IMR-90 (cell line): ENCODE results near the gene SYTL2. TPM values are rescaled to one million over a fixed set of nuclear protein-coding genes. Genes with fewer than 3 reads are reported as not detected.

Experiments used
- ATAC-seq: fragments of 200-7000 bp; cut with Tn5 transposase; 2 replicates; pipeline ENCODE4 v1.9.1; 2020; ENCODE audit warnings: low read depth, mild to moderate bottlenecking, moderate library complexity
- BruUV-seq: library from RNA; stranded (reverse); fragments of 400-500 nt; replicated peaks from 2 replicates; lab custom pipeline; 2021; lab: Mats Ljungman, UMichigan
- CTCF ChIA-PET: fragments of 300-600 bp; formaldehyde crosslinking; extraction: SDS; loops from one replicate; lab custom pipeline; 2021; ENCODE audit warnings: antibody characterized with exemption; lab: Yijun Ruan, JAX
- POLR2A ChIA-PET: fragments of 300-600 bp; sonication (Branson Sonifier 250); formaldehyde crosslinking; loops from one replicate; lab custom pipeline; 2022; ENCODE audit warnings: antibody characterized with exemption; ENCODE audit not compliant: unreplicated experiment; lab: Charles Lee
- DNase-seq: peaks from one replicate; pipeline ENCODE4 v3.0.0; 2013
- H2AFZ ChIP-seq: replicated peaks from 2 replicates; pipeline ENCODE3; 2013; ENCODE audit warnings: low read length, mild to moderate bottlenecking; ENCODE audit not compliant: poor library complexity
- H2AK5ac ChIP-seq: 2 replicates; pipeline ENCODE4 v1.6.1; 2013; ENCODE audit warnings: low read depth, low read length, inconsistent platforms
- H2AK9ac ChIP-seq: replicated peaks from 2 replicates; pipeline ENCODE3; 2013; ENCODE audit warnings: mild to moderate bottlenecking, low read depth, low read length, moderate library complexity; ENCODE audit not compliant: poor library complexity
- H2BK120ac ChIP-seq: 2 replicates; pipeline ENCODE4 v1.6.1; 2013; ENCODE audit warnings: low read depth, low read length, inconsistent platforms
- H2BK15ac ChIP-seq: 3 replicates; pipeline ENCODE4 v1.6.1; 2013; ENCODE audit warnings: low read depth, low read length, inconsistent platforms
- H2BK20ac ChIP-seq: 2 replicates; pipeline ENCODE4 v1.6.1; 2013; ENCODE audit warnings: low read depth, mild to moderate bottlenecking, inconsistent platforms, low read length, moderate library complexity
- H2BK5ac ChIP-seq: 2 replicates; pipeline ENCODE4 v1.6.1; 2013; ENCODE audit warnings: mild to moderate bottlenecking, low read depth, low read length, inconsistent platforms; ENCODE audit not compliant: poor library complexity, severe bottlenecking
- H3K14ac ChIP-seq: replicated peaks from 2 replicates; pipeline ENCODE4 v1.6.1; 2013; ENCODE audit warnings: low read depth, low read length, inconsistent platforms
- H3K18ac ChIP-seq: 2 replicates; pipeline ENCODE4 v1.6.1; 2013; ENCODE audit warnings: low read depth, low read length, control low read depth
- H3K23ac ChIP-seq: 2 replicates; pipeline ENCODE4 v1.6.1; 2013; ENCODE audit warnings: low read depth, low read length, inconsistent platforms
- H3K27ac ChIP-seq: 2 replicates; pipeline ENCODE4 v1.5.1; 2013; ENCODE audit warnings: mild to moderate bottlenecking, control low read depth, low read length; ENCODE audit not compliant: insufficient read depth
- H3K27me3 ChIP-seq: 2 replicates; pipeline ENCODE4 v1.6.1; 2013; ENCODE audit warnings: low read length; ENCODE audit not compliant: control insufficient read depth, insufficient read depth
- H3K36me3 ChIP-seq: 2 replicates; pipeline ENCODE4 v1.6.1; 2013; ENCODE audit warnings: low read length, mixed read lengths; ENCODE audit not compliant: control insufficient read depth, insufficient read depth
- H3K4ac ChIP-seq: 2 replicates; pipeline ENCODE4 v1.6.1; 2013; ENCODE audit warnings: low read depth, low read length, inconsistent platforms
- H3K4me1 ChIP-seq: 2 replicates; pipeline ENCODE4 v1.6.1; 2013; ENCODE audit warnings: low read length, mixed read lengths; ENCODE audit not compliant: control insufficient read depth, insufficient read depth
- H3K4me2 ChIP-seq: 2 replicates; pipeline ENCODE4 v1.6.1; 2013; ENCODE audit warnings: low read depth, mild to moderate bottlenecking, control low read depth, low read length, moderate library complexity
- H3K4me3 ChIP-seq: 2 replicates; pipeline ENCODE4 v1.5.1; 2013; ENCODE audit warnings: low read depth, mild to moderate bottlenecking, control low read depth, low read length, moderate library complexity; ENCODE audit not compliant: insufficient read depth
- H3K56ac ChIP-seq: 2 replicates; pipeline ENCODE4 v1.6.1; 2013; ENCODE audit warnings: low read length, inconsistent platforms; ENCODE audit not compliant: insufficient read depth; ENCODE audit errors: extremely low read depth
- H3K79me1 ChIP-seq, 2 experiments: 2 replicates each; pipeline ENCODE4 v1.6.1; 2013; ENCODE audit warnings: low read length in 2 of 2, inconsistent platforms in 1 of 2, low read depth in 1 of 2
- H3K9ac ChIP-seq: 2 replicates; pipeline ENCODE4 v1.6.1; 2013; ENCODE audit warnings: low read depth, low read length, control low read depth
- H3K9me1 ChIP-seq: 2 replicates; pipeline ENCODE4 v1.6.1; 2013; ENCODE audit warnings: low read length, inconsistent platforms; ENCODE audit not compliant: insufficient read depth
- H3K9me3 ChIP-seq: 2 replicates; pipeline ENCODE4 v1.6.1; 2013; ENCODE audit warnings: low read length; ENCODE audit not compliant: control insufficient read depth, insufficient read depth
- H4K20me1 ChIP-seq: 2 replicates; pipeline ENCODE4 v1.6.1; 2013; ENCODE audit warnings: low read length, inconsistent platforms; ENCODE audit not compliant: insufficient read depth
- H4K5ac ChIP-seq: 2 replicates; pipeline ENCODE4 v1.6.1; 2013; ENCODE audit warnings: mild to moderate bottlenecking, low read depth, low read length, control low read depth
- H4K8ac ChIP-seq, 2 experiments: 2 replicates each; pipeline ENCODE4 v1.6.1; 2013; ENCODE audit warnings: low read depth in 2 of 2, low read length in 2 of 2, control low read depth in 1 of 2, inconsistent platforms in 1 of 2
- H4K91ac ChIP-seq: 2 replicates; pipeline ENCODE4 v1.6.1; 2013; ENCODE audit warnings: low read depth, low read length, inconsistent platforms; ENCODE audit not compliant: insufficient read depth
- CHD1 ChIP-seq: IDR thresholded peaks from 2 replicates; pipeline ENCODE4 v1.6.1; 2012; ENCODE audit warnings: low read depth, low read length, improper control_type of control experiment
- FOS ChIP-seq: fragments of 150-350 bp; IDR thresholded peaks from 2 replicates; pipeline ENCODE4 v1.6.1; 2016; ENCODE audit warnings: low read depth, low read length
- MAZ ChIP-seq: IDR thresholded peaks from 2 replicates; pipeline ENCODE4 v1.6.1; 2012; ENCODE audit warnings: low read depth, mild to moderate bottlenecking, low read length, improper control_type of control experiment, moderate library complexity, borderline replicate concordance
- MXI1 ChIP-seq: IDR thresholded peaks from 2 replicates; pipeline ENCODE4 v1.6.1; 2012; ENCODE audit warnings: low read depth, mild to moderate bottlenecking, low read length, moderate library complexity, borderline replicate concordance
- NFE2L2 ChIP-seq: fragments of 150-350 bp; IDR thresholded peaks from 2 replicates; pipeline ENCODE4 v1.6.1; 2016; ENCODE audit warnings: low read depth, mild to moderate bottlenecking, low read length
- RAD21 ChIP-seq: IDR thresholded peaks from 2 replicates; pipeline ENCODE4 v1.6.1; 2012; ENCODE audit warnings: low read length, improper control_type of control experiment
- RCOR1 ChIP-seq: IDR thresholded peaks from 2 replicates; pipeline ENCODE4 v1.6.1; 2012; ENCODE audit warnings: mild to moderate bottlenecking, low read length, improper control_type of control experiment; ENCODE audit not compliant: insufficient replicate concordance
- RFX5 ChIP-seq: IDR thresholded peaks from 2 replicates; pipeline ENCODE4 v1.8.0; 2012; ENCODE audit warnings: low read depth, mild to moderate bottlenecking, low read length, moderate library complexity
- SMC3 ChIP-seq: fragments of 150-350 bp; IDR thresholded peaks from 2 replicates; pipeline ENCODE4 v1.6.1; 2016; ENCODE audit warnings: low read depth, mild to moderate bottlenecking, antibody characterized with exemption, low read length, moderate library complexity
- USF2 ChIP-seq: fragments of 150-350 bp; IDR thresholded peaks from 2 replicates; pipeline ENCODE4 v1.6.1; 2017; ENCODE audit warnings: mild to moderate bottlenecking, antibody characterized with exemption, low read length, low read depth
- WGBS, 2 experiments: methylation state at CpG; one replicate each; pipeline versions ENCODE4 v1.1.5 to v1.1.7; 2013; ENCODE audit warnings: missing lambda C conversion rate in 2 of 2; ENCODE audit not compliant: insufficient read length in 1 of 2; ENCODE audit errors: extremely low coverage in 2 of 2; 5-methylcytosine and 5-hydroxymethylcytosine counted together
- dilution Hi-C: fragments of 300-500 bp; cut with HindIII; formaldehyde crosslinking; loops from one replicate; pipeline ENCODE4 v1.14.3; 2018; ENCODE audit warnings: low sequenced_read_pairs; ENCODE audit not compliant: unreplicated experiment
- in situ Hi-C: fragments of 300-500 bp; cut with MboI; formaldehyde crosslinking; loops from 3 replicates; pipeline ENCODE4 v1.14.3; 2019; ENCODE audit warnings: low sequenced_read_pairs, inconsistent platforms, mixed read lengths
- intact Hi-C: fragments of 100-400 bp; cut with micrococcal nuclease; formaldehyde crosslinking; loops from 2 replicates; pipeline ENCODE4 v1.10.0; 2022
- polyA plus RNA-seq, 3 experiments: library from polyadenylated mRNA; depleted of rRNA; stranded (reverse); fragments of >200 nt; gene quantifications; 2 replicates each; pipeline ENCODE4 v1.2.3, GENCODE V29; 2012; ENCODE audit warnings: low replicate concordance in 1 of 3
- total RNA-seq: library from RNA; depleted of rRNA; stranded (reverse); fragments of >200 nt; gene quantifications from 2 replicates; pipeline ENCODE4 v1.2.3, GENCODE V29; 2012
- TF ChIP-seq, protein P1 (sequence below): fragments of 150-350 bp; IDR thresholded peaks from 2 replicates; pipeline ENCODE4 v1.6.1; 2016; ENCODE audit warnings: low read depth, mild to moderate bottlenecking, low read length, moderate library complexity, borderline replicate concordance
- TF ChIP-seq, protein P2 (sequence below): conservative IDR thresholded peaks from 2 replicates; pipeline ENCODE4 v1.5.1; 2012; ENCODE audit warnings: mild to moderate bottlenecking, low read depth, low read length, improper control_type of control experiment

SYTL2 gene
- total and polyA plus RNA-seq, 2 of the 4 experiments (the other 2 are of a cell fraction), result 45.2 to 70.0 TPM

DNA sequence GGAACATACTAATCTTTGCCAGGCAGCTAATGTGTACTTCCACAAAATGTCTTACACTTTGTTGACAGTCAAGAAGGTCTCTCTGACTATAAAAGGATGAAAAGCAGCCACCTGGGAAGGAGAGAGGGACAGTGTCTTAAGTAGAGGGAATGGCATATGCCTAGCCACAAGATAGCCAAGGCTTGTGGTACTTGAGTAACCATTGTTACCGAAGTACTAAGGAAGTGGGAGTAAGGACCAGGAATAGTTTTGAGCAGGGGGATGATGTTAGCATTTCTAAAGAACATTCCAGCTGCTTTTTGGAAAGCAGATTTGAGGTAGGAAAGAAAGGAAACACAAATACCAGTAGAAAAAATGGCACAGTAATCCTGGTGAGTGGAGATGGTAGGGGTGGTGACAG is 159.8 kb downstream of the SYTL2 start:
- Histone ChIP-seq H2BK5ac (no peak overlapping the region), H3K4ac (no peak overlapping the region), H2AFZ (no peak overlapping the region), H4K8ac (no peak overlapping the region), H3K14ac (no peak overlapping the region), H4K5ac (no peak overlapping the region), H3K9ac (no peak overlapping the region), H3K4me2 (no peak overlapping the region), H3K79me1 (peaks cover 16 to 48% of the 10 kb centered on the region in 2 experiments), H3K27ac (no peak overlapping the region), H3K9me3 (no peaks in the 10 kb centered on the region), H3K18ac (no peak overlapping the region), H4K91ac (no peak overlapping the region), H2BK20ac (no peak overlapping the region), H3K36me3 (peaks cover 6% of the 10 kb centered on the region), H4K20me1 (no peaks in the 10 kb centered on the region), H2BK15ac (no peak overlapping the region), H3K9me1 (no peaks in the 10 kb centered on the region), H2AK9ac (no peak overlapping the region), H2BK120ac (no peak overlapping the region), H3K27me3 (no peaks in the 10 kb centered on the region), H3K4me3 (no peak overlapping the region), H3K4me1 (no peaks in the 10 kb centered on the region), H2AK5ac (no peak overlapping the region), H3K56ac (no peak overlapping the region), H3K23ac (no peak overlapping the region)
- ChIA-PET POLR2A (no interaction called here), CTCF (no interaction called here)
- WGBS, 2 experiments, result 100% methylated on average over 1 of the region's 1 CpG; no CpG with 5 or more reads in 1 of the 2 experiments
- BruUV-seq, result no TSS peak
- ATAC-seq, result no peak
- no peak for DNase-seq
- in situ Hi-C loops (no loop called here), dilution Hi-C loops (no loop called here), intact Hi-C loops (no loop called here)
- no peak for TF ChIP-seq MXI1
- TF ChIP-seq CHD1, result no peak
- TF ChIP-seq, protein P1, sequence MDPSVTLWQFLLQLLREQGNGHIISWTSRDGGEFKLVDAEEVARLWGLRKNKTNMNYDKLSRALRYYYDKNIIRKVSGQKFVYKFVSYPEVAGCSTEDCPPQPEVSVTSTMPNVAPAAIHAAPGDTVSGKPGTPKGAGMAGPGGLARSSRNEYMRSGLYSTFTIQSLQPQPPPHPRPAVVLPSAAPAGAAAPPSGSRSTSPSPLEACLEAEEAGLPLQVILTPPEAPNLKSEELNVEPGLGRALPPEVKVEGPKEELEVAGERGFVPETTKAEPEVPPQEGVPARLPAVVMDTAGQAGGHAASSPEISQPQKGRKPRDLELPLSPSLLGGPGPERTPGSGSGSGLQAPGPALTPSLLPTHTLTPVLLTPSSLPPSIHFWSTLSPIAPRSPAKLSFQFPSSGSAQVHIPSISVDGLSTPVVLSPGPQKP, result no peak
- no peak for TF ChIP-seq RFX5
- no peak for TF ChIP-seq USF2
- TF ChIP-seq RCOR1, result no peak
- no peak for TF ChIP-seq MAZ
- TF ChIP-seq SMC3, result no peak
- TF ChIP-seq, protein P2, sequence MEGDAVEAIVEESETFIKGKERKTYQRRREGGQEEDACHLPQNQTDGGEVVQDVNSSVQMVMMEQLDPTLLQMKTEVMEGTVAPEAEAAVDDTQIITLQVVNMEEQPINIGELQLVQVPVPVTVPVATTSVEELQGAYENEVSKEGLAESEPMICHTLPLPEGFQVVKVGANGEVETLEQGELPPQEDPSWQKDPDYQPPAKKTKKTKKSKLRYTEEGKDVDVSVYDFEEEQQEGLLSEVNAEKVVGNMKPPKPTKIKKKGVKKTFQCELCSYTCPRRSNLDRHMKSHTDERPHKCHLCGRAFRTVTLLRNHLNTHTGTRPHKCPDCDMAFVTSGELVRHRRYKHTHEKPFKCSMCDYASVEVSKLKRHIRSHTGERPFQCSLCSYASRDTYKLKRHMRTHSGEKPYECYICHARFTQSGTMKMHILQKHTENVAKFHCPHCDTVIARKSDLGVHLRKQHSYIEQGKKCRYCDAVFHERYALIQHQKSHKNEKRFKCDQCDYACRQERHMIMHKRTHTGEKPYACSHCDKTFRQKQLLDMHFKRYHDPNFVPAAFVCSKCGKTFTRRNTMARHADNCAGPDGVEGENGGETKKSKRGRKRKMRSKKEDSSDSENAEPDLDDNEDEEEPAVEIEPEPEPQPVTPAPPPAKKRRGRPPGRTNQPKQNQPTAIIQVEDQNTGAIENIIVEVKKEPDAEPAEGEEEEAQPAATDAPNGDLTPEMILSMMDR, result no peak
- no peak for TF ChIP-seq FOS
- TF ChIP-seq RAD21, result no peak
- no peak for TF ChIP-seq NFE2L2
